NCI-H510A treated with DMSO at 0.1 percent for 48 hours (cell line): ENCODE data around the gene NT5C2.

Experiments
- DNase-seq: peaks from one replicate; lab custom pipeline; 2025; lab: John Stamatoyannopoulos, UW

NT5C2 gene

GRCh38 chr10:103060575-103060974 lies 132.5 kb downstream of the NT5C2 start:
- DNase-seq = no peak

- no peak for DNase-seq
These were observed 135.0 kb downstream of the NT5C2 start for GRCh38 chr10:103058034-103058433.

- no peak for DNase-seq
These were observed 138.0 kb downstream of the NT5C2 start for GRCh38 chr10:103055105-103055504.

GRCh38 chr10:103054621-103055020 lies 138.5 kb downstream of the NT5C2 start:
- no peak for DNase-seq

GRCh38 chr10:103053659-103054581 lies 139.2 kb downstream of the NT5C2 start:
- DNase-seq = peak; percentile 79

GRCh38 chr10:103049237-103049636 lies 143.8 kb downstream of the NT5C2 start:
- no peak for DNase-seq

GRCh38 chr10:103047381-103047780 lies 145.7 kb downstream of the NT5C2 start:
- no peak for DNase-seq

GRCh38 chr10:103045961-103046360 lies 147.1 kb downstream of the NT5C2 start:
- DNase-seq = no peak

GRCh38 chr10:103044942-103045489 lies 148.1 kb downstream of the NT5C2 start:
- DNase-seq = no peak

GRCh38 chr10:103042908-103043307 lies 150.2 kb downstream of the NT5C2 start:
- no peak for DNase-seq

- peak; percentile 94 for DNase-seq
These were observed 150.9 kb downstream of the NT5C2 start for GRCh38 chr10:103042129-103042528.

GRCh38 chr10:103041391-103041790 lies 151.7 kb downstream of the NT5C2 start:
- DNase-seq = no peak

GRCh38 chr10:103040418-103040817 lies 152.7 kb downstream of the NT5C2 start:
- DNase-seq = no peak

- DNase-seq = no peak
These were observed 154.5 kb downstream of the NT5C2 start for GRCh38 chr10:103038570-103038969.
